Mesenteric fat pad (tissue), 1 donor: ENCODE results near the gene CHEK1. TPM values are rescaled to one million over a fixed set of nuclear protein-coding genes. Genes with fewer than 3 reads are reported as not detected.

Experiments
- DNase-seq: peaks from one replicate; pipeline ENCODE4 v3.0.0-alpha.2; 2020; ENCODE audit warnings: low spot score
- total RNA-seq: library from RNA; stranded (reverse); fragmentation: NEBNext Ultra II Directional; extraction: Animal tissue kit (Norgen Biotek cat#: 25700); gene quantifications from one replicate; pipeline ENCODE4 v1.2.1, GENCODE V29; 2021
- donor health status: DM: yes; HTN: yes; CAD: no.

The CHEK1 gene
- total RNA-seq, 1 donor from 2014 or later = 2.2 TPM

GRCh38 chr11:125625630-125626287 is 796 bp downstream of the CHEK1 start:
- peak; percentile 92 for DNase-seq

- no peak for DNase-seq
Observed at GRCh38 chr11:125626288-125626950, 1.5 kb downstream of the CHEK1 start.

GRCh38 chr11:125627236-125627910 is 2.4 kb downstream of the CHEK1 start:
- DNase-seq = no peak

- no peak for DNase-seq
Observed at GRCh38 chr11:125637840-125638239, 12.9 kb downstream of the CHEK1 start.

- DNase-seq = no peak
Observed at GRCh38 chr11:125638315-125638714, 13.4 kb downstream of the CHEK1 start.

GRCh38 chr11:125645871-125646270 is 20.9 kb downstream of the CHEK1 start:
- DNase-seq = no peak

GRCh38 chr11:125649465-125650166 is 24.7 kb downstream of the CHEK1 start:
- DNase-seq = no peak

GRCh38 chr11:125662689-125663088 is 37.7 kb downstream of the CHEK1 start:
- DNase-seq = no peak

- no peak for DNase-seq
Observed at GRCh38 chr11:125663910-125664309, 38.9 kb downstream of the CHEK1 start.

GRCh38 chr11:125667151-125667550 is 42.2 kb downstream of the CHEK1 start:
- no peak for DNase-seq

GRCh38 chr11:125670172-125670571 is 45.2 kb downstream of the CHEK1 start:
- DNase-seq = no peak

- DNase-seq = no peak
Observed at GRCh38 chr11:125671561-125671960, 46.6 kb downstream of the CHEK1 start.

GRCh38 chr11:125674210-125674609 is 49.2 kb downstream of the CHEK1 start:
- DNase-seq = no peak

GRCh38 chr11:125675196-125675595 is 50.2 kb downstream of the CHEK1 start:
- DNase-seq = no peak

GRCh38 chr11:125679397-125679796 is 54.4 kb downstream of the CHEK1 start:
- no peak for DNase-seq

GRCh38 chr11:125679837-125680236 is 54.9 kb downstream of the CHEK1 start:
- no peak for DNase-seq

- DNase-seq = no peak
Observed at GRCh38 chr11:125680747-125681146, 55.8 kb downstream of the CHEK1 start, which contains the start of gene ACRV1. Gene ACRV1, minus strand, starts transcription at chr11:125680847. Its CDS starts 67 bp downstream, at chr11:125680780.

GRCh38 chr11:125685228-125685627 is 60.3 kb downstream of the CHEK1 start:
- no peak for DNase-seq

GRCh38 chr11:125688066-125688465 is 63.1 kb downstream of the CHEK1 start:
- no peak for DNase-seq

- no peak for DNase-seq
Observed at GRCh38 chr11:125688632-125689031, 63.7 kb downstream of the CHEK1 start.

GRCh38 chr11:125689274-125689859 is 64.4 kb downstream of the CHEK1 start:
- DNase-seq = no peak
